Measurements from ENCODE around the gene PRM1. TPM values are rescaled to one million over a fixed set of nuclear protein-coding genes. Genes with fewer than 3 reads are reported as not detected.

PRM1 gene
- total and polyA plus RNA-seq, 2 of the 13 experiments (the other 11 are each of a cell fraction or from before 2014, with no cell fraction given), result not detected

GRCh38 chr16:11303405-11304138 is 22.4 kb upstream of the PRM1 start (continued):
- no peak for TF ChIP-seq CEBPZ (IDR thresholded peaks at IDR 0.05; ENCODE audit: low read length)
- 0 out of 2 replicates have a peak, but pooled peaks have one; percentile 34 for TF ChIP-seq TAF1 (CRISPR knock-in tag; IDR thresholded peaks at IDR 0.05)
- TF ChIP-seq ZNF12 (CRISPR knock-in tag; IDR thresholded peaks at IDR 0.05), result no peak
- no peak for TF ChIP-seq DBP (CRISPR knock-in tag; IDR thresholded peaks at IDR 0.05; ENCODE audit: not compliant biosample characterization)
- no peak for TF ChIP-seq RELA (CRISPR knock-in tag; IDR thresholded peaks at IDR 0.05)
- no peak for TF ChIP-seq MED8 (CRISPR knock-in tag; IDR thresholded peaks at IDR 0.05; ENCODE audit: insufficient replicate concordance)
- no peak for TF ChIP-seq SNAPC4 (CRISPR knock-in tag; IDR thresholded peaks at IDR 0.05)
- TF ChIP-seq IRF9 (CRISPR knock-in tag; IDR thresholded peaks at IDR 0.05; ENCODE audit: borderline replicate concordance), result no peak
- no peak for TF ChIP-seq ZSCAN30 (CRISPR knock-in tag; IDR thresholded peaks at IDR 0.05)
- no peak for TF ChIP-seq MTF2 (CRISPR knock-in tag; IDR thresholded peaks at IDR 0.05; ENCODE audit: borderline replicate concordance)
- TF ChIP-seq ZNF230 (CRISPR knock-in tag; IDR thresholded peaks at IDR 0.05), result no peak
- TF ChIP-seq U2AF1 (optimal IDR thresholded peaks at IDR 0.05; ENCODE audit: low read depth, low read length), result no peak
- TF ChIP-seq ZNF3 (CRISPR knock-in tag; IDR thresholded peaks at IDR 0.05), result no peak
- no peak for TF ChIP-seq ZBTB42 (CRISPR knock-in tag; IDR thresholded peaks at IDR 0.05)
- TF ChIP-seq KAT8 (CRISPR knock-in tag; IDR thresholded peaks at IDR 0.05), result no peak
- no peak for TF ChIP-seq ZNF530 (CRISPR knock-in tag; IDR thresholded peaks at IDR 0.05; ENCODE audit: low read depth)
- no peak for TF ChIP-seq ZNF790 (CRISPR knock-in tag; IDR thresholded peaks at IDR 0.05; ENCODE audit: borderline replicate concordance)
- 0 out of 2 replicates have a peak, but pooled peaks have one; percentile 3 for TF ChIP-seq FOXA3 (CRISPR knock-in tag; IDR thresholded peaks at IDR 0.05)
- no peak for TF ChIP-seq ZNF274 (CRISPR knock-in tag; IDR thresholded peaks at IDR 0.05)
- no peak for TF ChIP-seq ZNF546 (CRISPR knock-in tag; conservative IDR thresholded peaks at IDR 0.05)
